ENCODE results near the gene EFHD1.

EFHD1 gene

GRCh38 chr2:232649033-232649432 lies 15.6 kb downstream of the EFHD1 start:
- peak overlapping the region in 1 of 2 donors; percentile 16 for H3K27ac ChIP-seq
- no peak for TF ChIP-seq CTCF (IDR thresholded peaks at IDR 0.05)
- DNase-seq (ENCODE audit: low spot score), result no peak
- H3K4me3 ChIP-seq, result no peak overlapping the region

GRCh38 chr2:232652505-232652851 lies 19.1 kb downstream of the EFHD1 start:
- Histone ChIP-seq H3K4me3 (no peak overlapping the region), H3K27ac (no peak overlapping the region)
- TF ChIP-seq CTCF (IDR thresholded peaks at IDR 0.05), result no peak
- no peak for DNase-seq (ENCODE audit: low spot score)

GRCh38 chr2:232653441-232653840 lies 20.0 kb downstream of the EFHD1 start:
- no peak overlapping the region for H3K27ac ChIP-seq
- H3K4me3 ChIP-seq, result no peak overlapping the region
- TF ChIP-seq CTCF (IDR thresholded peaks at IDR 0.05), result no peak
- no peak for DNase-seq (ENCODE audit: low spot score)

GRCh38 chr2:232655392-232655791 lies 22.0 kb downstream of the EFHD1 start:
- Histone ChIP-seq H3K27ac (peak overlapping the region in 1 of 2 donors; percentile 56), H3K4me3 (no peak overlapping the region)
- no peak for TF ChIP-seq CTCF (IDR thresholded peaks at IDR 0.05)
- no peak for DNase-seq (ENCODE audit: low spot score)

- H3K4me3 ChIP-seq, result no peak overlapping the region
- DNase-seq (ENCODE audit: low spot score), result no peak
- no peak for TF ChIP-seq CTCF (IDR thresholded peaks at IDR 0.05)
- H3K27ac ChIP-seq, result no peak overlapping the region
These were observed 24.9 kb downstream of the EFHD1 start for GRCh38 chr2:232658217-232658785.

- Histone ChIP-seq H3K4me3 (no peak overlapping the region), H3K27ac (peak overlapping the region in 1 of 2 donors; percentile 66)
- no peak for TF ChIP-seq CTCF (IDR thresholded peaks at IDR 0.05)
- no peak for DNase-seq (ENCODE audit: low spot score)
These were observed 26.0 kb downstream of the EFHD1 start for GRCh38 chr2:232659359-232659758.

GRCh38 chr2:232662486-232663260 lies 29.3 kb downstream of the EFHD1 start:
- no peak for TF ChIP-seq CTCF (IDR thresholded peaks at IDR 0.05)
- no peak for DNase-seq (ENCODE audit: low spot score)
- Histone ChIP-seq H3K4me3 (no peak overlapping the region), H3K27ac (no peak overlapping the region)

All from coronary artery (tissue), 2 donors.